ENCODE results near the gene EVA1A.

GRCh38 chr2:75517547-75518230 lies 43.0 kb downstream of the EVA1A start:
- TF ChIP-seq CTCF (IDR thresholded peaks at IDR 0.05) = no peak
- TF ChIP-seq POLR2A (IDR thresholded peaks at IDR 0.05) = no peak

Measured in testis (tissue), 2 donors.